Activated T-cell treated with anti-CD3 and anti-CD28 coated beads for 4 hours (primary cell): ENCODE measurements around the gene AGAP1.

Experiments used
- DNase-seq: peaks from one replicate; pipeline ENCODE4 v3.0.0-alpha.2; 2020

Gene AGAP1

GRCh38 chr2:235511187-235511661 lies 17.4 kb downstream of the AGAP1 start:
- DNase-seq = no peak

DNA sequence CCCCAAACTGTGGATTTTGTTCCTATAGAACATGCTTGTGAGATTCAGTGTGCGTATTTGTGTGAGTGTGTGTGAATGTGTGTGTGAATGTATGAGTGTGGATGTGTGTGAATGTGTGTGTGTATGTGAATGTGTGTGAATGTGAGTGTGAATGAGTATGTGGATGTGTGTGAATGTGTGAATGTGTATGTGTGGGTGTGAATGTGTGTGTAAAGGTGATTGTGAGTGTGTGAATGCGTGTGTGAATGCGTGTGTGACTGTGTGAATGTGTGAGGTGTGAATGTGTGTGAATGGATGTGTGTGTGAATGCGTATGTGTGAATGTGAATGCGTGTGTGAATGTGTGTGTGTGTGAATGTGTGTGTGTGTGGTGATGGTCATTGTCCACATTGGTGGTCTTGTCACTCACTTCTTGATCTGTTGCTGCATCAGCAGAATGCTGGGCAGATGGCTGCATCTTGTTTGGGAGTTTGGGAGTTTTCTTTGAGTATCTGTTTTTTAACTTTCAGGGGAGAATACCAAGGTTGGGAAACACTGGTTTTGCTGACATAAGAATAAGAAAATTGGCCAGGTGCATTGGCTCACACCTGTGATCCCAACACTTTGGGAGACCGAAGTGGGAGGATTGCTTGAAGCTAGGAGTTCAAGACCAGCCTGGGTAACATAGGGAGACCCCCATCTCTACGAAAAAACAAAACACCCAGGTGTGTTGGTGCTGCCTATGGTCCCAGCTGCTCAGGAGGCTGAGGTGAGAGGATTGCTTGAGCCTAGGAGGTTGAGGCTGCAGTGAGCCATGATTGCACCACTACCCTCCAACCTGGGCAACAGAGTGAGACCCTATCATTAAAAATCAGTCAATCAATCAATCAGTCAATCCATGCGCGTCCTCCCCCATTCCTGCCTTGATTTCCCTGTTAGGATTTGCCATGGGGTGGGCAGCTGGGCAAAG lies 18.2 kb downstream of the AGAP1 start:
- DNase-seq = no peak

- no peak for DNase-seq
Observed at GRCh38 chr2:235512699-235513053, 18.8 kb downstream of the AGAP1 start.

DNA sequence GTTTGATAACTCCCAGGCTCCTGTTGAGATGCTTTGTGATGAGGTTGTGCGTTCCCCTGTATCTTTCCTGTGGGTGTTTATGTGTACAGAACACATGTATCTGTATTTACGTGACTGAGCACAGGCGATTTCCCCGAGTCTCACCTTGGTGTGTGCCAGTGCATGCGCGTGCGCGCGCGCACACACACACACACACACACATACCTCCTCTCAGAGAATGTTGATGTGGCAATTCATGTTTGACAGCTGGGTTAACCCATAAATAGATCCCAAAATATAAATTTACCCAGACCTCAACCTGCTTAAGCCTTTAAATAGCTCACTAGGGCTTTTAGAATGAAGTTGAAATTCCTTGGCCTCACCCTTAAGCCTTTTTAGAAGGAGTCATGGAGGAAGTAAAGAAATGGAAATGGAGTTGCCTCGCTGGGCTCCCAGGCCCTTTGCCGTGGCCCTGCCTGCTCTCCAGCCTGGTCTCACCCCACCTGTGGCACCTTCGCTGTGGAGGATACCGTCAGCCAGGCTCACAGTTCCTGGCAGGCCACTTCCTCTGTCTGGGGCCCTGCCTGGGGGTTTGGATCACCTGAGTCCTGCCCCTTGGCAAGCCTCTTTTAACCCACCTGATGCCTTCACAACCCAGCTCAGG lies 20.3 kb downstream of the AGAP1 start:
- no peak for DNase-seq

DNA sequence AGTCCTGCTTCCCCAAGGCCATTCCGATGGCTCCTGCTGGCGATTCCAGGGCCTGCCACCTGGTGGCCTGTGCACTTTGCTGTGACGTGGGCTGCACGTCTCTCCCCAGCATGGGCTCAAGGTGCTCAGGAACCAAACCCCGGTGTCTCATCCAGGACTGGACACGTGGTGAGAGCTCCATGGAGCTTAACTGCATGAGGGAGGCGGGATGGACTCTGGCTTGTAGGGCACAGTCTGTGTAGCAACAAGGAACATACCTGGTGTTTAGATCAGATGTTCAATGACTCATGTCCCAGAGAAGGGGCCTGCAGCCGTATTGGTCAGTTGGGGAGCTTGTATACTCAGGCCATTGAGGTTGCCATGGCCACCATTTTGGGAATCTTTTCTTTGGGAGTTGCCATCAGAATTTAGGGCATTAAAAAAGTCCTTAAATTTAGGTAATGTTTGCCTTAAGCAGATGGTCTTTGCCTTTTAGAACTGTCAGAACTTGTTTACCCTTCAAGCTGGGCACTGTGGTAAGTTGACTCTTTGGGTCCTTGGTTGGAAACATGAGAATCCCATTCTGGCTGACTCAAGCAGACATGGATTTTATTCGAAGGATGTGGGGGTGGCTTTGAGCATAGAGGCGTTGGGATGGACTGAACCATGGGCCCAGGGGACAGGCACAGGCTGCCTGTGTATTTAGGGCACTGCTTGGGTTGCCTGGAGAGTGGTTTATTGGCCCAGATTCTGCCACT lies 21.0 kb downstream of the AGAP1 start:
- DNase-seq = no peak

- DNase-seq = no peak
Observed at GRCh38 chr2:235515364-235515742, 21.5 kb downstream of the AGAP1 start.

GRCh38 chr2:235515821-235516220 lies 22.0 kb downstream of the AGAP1 start:
- DNase-seq = no peak

DNA sequence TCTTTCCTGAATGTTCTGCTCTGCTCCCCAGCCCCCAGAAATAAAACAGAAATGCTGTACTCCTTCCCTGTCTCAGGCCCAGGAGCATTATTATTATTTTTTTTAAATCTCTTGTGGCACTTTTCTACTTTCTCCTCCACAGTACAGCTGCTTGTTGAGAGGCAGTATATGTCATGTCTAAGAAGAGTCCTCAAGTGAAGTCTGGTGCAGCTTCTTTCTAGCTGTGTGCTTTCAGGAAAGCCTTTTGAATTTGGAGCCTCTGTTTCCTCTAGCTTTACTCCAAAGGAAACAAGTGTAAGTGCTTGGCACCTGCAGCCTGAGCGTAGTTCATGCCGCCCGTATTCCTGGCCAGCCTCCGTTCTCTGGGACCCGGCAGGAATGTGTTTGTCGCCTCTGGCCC lies 22.4 kb downstream of the AGAP1 start:
- no peak for DNase-seq

DNA sequence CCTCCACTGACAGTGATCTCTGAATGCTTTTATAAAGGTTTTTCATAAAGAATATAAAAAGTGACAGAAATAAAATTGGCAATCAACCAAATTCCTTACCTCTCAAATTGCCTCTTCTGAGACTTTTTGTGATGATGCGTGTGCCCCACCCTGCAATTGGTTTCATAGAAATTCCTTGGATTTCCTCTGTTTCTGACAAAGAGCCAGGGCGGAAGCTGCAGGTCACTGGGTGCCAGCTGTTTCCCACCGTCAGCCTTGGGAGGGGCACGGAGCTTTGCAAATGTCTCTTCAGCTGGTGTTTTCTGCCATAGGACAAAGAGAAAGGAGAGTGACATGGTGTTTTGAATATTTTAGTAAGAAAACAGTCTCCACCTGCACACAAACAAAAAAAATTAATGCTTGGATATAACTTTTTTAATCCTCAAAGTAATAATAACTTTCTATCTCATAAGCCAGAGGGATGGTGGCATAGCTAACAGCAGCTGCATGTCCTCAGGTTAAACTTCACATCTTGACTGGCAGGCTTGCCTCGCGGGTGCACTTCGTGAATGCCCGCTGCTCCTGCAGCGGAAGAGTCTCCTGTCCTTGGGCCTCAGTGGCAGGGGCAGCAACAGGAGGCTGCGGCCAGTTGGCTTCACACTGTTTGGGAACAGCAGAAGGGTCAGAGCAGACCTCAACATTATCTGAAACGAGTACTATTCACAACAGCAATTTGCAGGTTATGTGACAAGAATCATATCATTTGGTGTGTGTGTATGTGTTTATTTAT lies 24.7 kb downstream of the AGAP1 start:
- DNase-seq = no peak

DNA sequence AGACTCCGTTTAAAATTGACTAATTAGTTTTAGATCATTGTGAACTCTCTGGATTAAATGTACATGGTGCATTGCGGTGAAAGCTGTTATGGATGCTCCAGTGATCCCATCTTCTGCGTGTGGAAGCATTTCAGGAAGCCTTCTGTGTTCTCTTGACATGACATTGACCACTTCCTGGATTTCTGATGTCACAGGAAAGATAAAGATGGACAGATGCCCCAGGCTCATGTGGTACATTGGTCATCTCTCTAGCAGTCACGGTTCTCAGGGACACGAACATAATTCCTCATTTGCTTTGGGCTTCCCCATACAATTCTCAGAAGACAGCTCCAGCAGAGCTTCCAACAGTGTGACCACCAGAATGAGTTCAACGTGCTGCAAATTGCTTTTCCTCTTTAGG lies 26.9 kb downstream of the AGAP1 start:
- no peak for DNase-seq

DNA sequence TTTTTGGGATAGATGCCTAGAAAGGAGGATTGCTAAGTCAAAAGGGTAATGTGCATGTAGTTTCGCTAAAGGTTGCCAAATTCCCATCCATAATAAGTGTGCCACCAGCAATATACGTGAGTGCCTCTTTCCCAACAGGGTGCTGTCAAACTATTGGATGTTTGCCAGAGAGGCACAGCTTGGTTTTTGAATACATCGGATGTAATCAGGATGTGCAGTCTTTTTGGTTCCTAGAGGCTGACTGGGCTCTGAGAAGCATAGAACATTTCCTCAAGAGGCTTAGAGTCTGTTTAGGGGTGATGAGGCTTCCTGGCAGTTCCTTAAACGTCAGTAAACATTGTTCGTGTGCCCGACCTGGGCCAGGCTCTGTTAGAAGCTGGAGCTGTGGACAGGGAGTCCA lies 28.0 kb downstream of the AGAP1 start:
- DNase-seq = no peak

- DNase-seq = no peak
Observed at GRCh38 chr2:235523021-235523420, 29.2 kb downstream of the AGAP1 start.

- no peak for DNase-seq
Observed at GRCh38 chr2:235523486-235524150, 29.8 kb downstream of the AGAP1 start.

- DNase-seq = no peak
Observed at GRCh38 chr2:235526166-235526565, 32.3 kb downstream of the AGAP1 start.

DNA sequence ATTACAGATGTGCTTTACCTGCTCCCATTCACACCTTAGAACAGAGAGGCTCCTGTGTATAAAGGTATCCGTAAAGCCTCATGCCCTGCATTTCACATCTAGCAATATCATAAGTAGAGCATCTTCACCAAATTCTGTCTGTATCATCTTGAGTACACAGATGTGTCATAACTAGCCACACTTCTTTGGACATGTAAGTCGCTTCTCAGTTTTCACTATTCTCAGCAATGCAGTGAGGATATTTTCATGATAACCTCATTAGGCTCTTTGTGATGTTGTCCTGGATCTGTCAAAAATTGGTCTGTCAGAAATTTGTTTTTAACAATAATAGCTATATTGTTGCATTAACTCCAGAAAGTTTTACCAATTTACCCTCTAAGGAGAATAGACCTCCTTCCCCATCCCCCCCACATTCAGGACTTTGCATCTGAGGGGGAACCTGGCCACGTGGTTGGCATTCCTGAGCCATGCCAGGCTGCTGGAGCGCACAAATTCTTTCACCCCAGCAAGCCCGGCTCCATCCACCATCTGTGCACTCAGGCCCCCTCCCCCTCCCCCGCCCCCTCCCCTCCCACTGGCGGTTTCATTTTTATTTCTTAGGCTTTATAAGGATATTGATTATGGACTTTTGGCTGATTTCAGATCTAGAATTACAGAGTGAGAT lies 34.1 kb downstream of the AGAP1 start:
- DNase-seq = no peak

- DNase-seq = no peak
Observed at GRCh38 chr2:235529621-235530020, 35.8 kb downstream of the AGAP1 start.

- no peak for DNase-seq
Observed at GRCh38 chr2:235530735-235531134, 36.9 kb downstream of the AGAP1 start.

- DNase-seq = no peak
Observed at GRCh38 chr2:235532307-235532706, 38.5 kb downstream of the AGAP1 start.

DNA sequence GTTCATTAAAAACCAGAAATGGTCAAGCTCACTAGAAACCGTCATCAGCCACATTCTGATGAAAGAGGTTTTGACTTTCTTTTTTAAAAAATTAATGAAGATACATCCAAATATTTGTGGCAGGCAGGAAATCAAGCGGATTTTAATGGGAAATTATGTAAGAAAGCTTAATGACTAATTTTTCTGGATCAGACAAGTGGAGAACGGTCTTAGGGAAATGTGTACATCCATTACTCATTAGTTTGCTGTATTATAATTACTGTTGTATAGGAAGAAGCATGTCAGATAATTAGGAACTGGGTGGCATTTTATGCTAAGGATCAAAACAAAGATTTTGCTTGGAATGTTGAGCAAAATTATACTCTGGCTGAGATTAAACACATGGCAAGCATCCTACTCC lies 39.4 kb downstream of the AGAP1 start:
- no peak for DNase-seq

GRCh38 chr2:235533616-235534385 lies 40.0 kb downstream of the AGAP1 start:
- DNase-seq = no peak
